G401 (cell line): ENCODE measurements around the gene ABR. TPM values are rescaled to one million over a fixed set of nuclear protein-coding genes. Genes with fewer than 3 reads are reported as not detected.

Experiments used
- DNase-seq: peaks from one replicate; pipeline ENCODE4 v3.0.0-alpha.2; 2015; ENCODE audit warnings: low spot score
- in situ Hi-C: cut with HindIII; loops from 2 replicates; pipeline ENCODE4 v1.10.0; 2016; ENCODE audit warnings: low sequenced_read_pairs, mixed read lengths
- total RNA-seq: library from RNA; depleted of rRNA; stranded (reverse); fragments of >200 nt; shearing (Covaris generic); gene quantifications from 2 replicates; pipeline ENCODE4 v1.2.3, GENCODE V29; 2014; rRNA removed

Gene ABR
- total RNA-seq, 1 experiment from 2014 or later: 128 TPM

DNA sequence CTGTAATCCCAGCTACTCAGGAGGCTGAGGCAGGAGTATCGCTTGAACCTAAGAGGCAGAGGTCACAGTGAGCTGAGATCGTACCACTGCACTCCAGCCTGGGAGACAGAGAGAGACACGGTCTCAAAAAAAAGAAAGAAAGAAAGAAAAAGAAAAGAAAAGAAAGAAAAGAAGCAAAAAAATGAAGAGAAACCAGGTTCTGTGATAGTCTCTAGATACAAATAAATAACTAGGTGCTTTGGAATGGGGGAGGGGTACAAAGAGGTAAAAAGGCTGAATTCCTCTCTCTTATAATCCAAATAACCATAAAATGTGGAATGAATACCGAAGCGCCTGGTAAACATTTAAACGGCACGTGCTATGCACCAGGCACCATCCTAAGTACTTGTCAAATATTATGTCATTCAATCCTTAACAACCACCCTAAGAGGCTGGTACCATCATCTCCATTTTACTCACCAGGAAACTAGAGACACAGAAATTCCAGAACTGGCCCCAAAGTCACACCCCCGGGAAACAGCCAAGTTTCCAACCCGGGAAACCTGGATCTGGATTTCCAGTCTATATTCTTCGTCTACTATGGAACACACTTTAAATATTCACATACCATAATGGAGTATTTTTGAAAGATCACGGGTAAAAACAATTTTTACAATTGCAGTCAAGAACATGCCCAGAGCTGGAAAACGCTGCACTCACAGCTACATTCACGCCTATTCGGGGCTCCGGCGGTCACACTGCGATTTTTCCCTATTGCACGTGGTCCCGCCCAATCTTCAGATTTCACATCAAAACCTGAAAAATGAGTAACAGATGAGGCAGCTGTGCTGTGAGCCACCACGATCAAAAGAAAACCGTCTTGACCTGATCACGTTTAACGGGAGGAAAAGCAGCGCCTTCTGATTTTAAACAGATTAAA, 210.7 kb downstream of the ABR start:
- in situ Hi-C loops: no loop called here
- no peak for DNase-seq

DNA sequence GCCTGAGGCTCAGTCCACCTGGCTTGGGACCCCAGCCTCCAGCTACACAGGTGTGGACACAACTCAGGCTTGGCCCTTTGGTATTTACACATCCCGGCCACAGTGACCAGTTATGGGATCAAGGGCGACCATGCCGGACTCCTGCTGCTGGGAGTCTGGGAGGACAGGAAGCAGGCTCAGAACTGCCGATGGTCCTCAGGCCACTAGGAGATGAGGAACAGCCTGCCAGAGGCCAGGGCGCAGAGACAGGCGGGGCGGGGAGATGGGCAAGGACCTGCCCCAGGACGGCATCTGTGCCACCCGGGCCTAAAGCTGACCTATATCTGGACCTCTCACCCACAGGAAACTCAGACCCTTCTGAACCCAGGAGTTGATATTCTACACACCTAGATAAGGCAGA, 212.7 kb downstream of the ABR start:
- in situ Hi-C loops: no loop called here
- no peak for DNase-seq

DNA sequence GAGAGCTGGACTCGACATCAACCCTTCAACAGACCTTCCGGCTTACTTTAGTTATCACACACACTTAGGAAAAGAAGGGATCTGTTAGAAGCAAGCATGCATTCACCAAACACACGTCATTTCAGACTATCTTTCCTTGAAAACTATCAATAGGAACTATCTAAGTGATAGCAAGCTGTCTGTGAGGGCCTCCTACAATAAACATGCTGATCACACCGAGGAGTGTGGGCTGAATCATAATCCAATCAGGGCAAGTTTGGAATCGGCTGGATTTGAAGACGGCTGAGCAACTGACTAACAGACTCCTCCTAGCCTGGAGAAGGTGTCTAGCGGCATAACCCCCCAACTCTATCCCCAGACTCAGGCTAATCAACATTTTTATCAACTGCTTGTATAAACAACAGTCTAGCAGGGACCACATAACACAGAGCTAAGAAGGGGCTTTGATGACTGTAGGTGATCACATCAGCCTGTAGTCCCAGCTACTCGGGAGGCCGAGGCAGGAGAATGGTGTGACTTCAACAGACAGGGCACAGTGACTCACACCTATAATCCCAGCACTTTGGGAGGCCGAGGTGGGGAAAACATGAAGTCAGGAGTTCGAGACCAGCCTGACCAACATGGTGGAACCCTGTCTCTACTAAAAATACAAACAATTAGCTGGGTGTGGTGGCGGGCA, 214.3 kb downstream of the ABR start:
- no peak for DNase-seq
- in situ Hi-C loops: no loop called here

DNA sequence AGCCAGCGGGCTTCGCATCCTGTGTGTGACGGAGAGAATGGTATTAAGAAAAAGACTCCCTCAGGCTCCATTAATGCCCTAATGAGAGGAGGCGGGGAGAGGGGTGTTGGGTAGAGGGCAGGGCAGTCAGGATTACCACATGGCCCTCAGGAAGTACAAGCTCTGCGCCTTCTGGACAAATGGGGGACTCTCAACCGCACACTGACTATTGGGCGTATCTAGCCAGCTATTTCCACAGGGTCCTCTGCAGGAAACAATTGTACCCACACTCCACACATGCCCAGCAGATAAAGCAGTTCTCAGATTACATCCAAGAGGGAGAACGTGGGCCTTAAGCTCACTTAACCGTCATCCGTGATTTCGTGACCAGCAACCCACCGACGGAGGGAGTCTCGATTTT, 214.9 kb downstream of the ABR start:
- in situ Hi-C loops: no loop called here

DNA sequence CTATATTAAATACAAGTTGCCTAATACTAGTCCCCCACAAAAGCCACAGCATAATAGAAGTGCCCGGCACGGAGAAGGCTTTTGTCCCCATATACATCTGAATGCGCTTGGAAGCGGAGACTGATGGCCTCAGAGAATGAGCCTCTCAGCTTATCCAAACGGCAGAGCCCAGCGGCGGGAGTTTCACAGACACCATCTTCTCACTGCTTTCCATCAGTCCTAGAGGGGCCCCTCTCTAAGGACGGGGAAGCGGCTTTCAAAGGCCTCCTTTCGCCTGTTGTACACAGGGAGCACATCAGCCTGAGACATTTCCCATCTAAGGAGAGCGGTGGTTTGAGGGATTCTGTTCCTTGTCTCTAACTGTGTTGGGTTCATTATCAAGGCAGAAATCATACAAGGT, 217.1 kb downstream of the ABR start:
- DNase-seq: no peak
- in situ Hi-C loops: no loop called here

More for the DNA sequence above, 214.9 kb downstream of the ABR start:
- no peak for DNase-seq

DNA sequence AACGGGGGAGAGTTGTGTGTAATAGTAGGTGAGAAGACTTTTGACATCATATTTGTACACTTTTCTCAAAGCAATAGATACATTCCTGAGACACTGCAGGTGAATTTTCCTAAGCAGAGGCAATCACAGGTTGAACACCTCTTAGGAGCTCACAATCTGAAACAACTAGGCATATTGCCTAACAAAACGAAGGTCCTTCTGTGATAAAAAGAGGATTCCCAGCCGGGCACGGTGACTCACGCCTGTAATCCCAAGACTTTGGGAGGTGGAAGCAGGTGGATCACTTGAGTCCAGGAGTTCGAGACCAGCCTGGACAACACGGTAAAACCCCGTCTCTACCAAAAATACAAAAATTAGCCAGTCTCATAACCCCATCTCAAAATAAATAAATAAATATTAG, 217.6 kb downstream of the ABR start:
- no peak for DNase-seq
- in situ Hi-C loops: no loop called here

DNA sequence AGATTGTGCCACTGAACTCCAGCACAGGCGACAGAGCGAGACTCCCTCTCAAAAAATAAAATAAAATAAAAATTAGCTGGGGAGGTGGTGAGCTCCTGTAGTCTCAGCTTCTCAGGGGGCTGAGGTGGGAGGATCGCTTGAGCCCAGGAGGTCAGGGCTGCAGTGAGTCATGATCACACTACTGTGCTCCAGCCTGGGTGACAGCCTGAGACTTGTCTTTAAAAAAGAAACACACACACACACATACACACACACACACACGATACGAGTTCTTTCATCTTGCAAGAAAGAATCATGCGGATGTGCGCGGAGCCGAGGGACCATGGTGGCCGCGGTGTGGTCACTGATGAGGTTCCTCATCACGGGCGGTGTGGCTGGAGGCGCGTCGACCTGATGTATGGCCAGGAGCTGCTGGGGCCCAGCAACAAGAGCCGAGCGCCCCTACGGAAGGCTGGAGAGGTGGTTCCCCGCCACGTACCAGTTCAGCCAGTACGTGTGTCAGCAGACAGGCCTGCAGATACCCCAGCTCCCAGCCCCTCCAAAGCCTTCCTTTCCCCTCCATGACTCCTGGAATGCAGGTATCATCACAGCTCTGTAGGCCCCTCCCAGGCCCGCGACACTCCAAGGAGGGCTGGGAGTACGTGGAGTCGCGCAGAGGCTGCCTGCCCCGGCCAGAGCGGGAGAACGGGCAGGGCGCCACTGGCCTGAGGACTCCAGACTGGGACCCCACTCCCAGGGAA, 220.9 kb downstream of the ABR start:
- no peak for DNase-seq
- in situ Hi-C loops: no loop called here

DNA sequence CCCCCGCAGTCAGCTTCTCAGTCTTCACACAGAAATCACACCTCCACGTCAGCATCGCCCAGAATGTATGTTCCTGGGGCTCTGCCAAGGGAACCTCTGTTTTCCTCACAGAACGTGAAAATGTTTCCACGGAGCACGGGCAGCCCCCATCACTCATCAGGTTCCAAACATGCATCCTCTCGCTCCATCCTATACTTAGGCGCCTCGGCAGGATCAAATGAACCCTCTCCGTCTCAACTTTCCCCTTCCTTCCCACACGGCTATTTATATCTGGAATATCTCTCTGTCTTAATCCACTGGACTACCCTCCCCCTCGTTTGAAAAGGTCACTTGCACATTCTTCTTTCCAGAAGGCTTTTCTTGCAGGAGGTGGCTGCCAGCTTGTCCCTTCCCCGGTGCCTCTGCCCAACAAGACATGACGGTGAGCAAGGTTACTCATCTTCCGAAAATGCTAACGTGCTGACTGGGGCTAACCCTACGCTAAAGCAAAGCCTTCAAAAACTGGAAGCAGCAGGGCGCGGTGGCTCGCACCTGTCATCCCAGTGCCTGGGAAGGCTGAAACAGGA, 221.8 kb downstream of the ABR start:
- in situ Hi-C loops: no loop called here
- DNase-seq: no peak

DNA sequence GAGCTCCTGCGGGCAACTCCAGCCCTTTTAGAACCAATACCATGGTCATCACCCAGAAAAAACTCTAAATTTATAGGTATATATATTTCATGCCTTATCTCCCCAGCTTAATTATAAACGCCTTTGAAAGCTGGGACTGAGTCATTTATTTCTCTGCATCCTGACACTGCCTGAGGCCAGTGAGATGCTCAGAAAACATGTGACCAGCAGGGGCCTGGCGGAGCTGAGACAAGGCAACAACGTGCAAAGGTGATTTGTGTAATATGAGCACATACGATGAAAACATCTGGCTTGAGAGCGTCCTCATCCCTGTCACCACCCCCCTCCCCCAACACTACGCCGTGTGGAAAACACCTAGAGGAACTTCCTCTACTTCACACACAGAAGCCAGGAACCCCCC, 222.9 kb downstream of the ABR start:
- DNase-seq: no peak
- in situ Hi-C loops: no loop called here

DNA sequence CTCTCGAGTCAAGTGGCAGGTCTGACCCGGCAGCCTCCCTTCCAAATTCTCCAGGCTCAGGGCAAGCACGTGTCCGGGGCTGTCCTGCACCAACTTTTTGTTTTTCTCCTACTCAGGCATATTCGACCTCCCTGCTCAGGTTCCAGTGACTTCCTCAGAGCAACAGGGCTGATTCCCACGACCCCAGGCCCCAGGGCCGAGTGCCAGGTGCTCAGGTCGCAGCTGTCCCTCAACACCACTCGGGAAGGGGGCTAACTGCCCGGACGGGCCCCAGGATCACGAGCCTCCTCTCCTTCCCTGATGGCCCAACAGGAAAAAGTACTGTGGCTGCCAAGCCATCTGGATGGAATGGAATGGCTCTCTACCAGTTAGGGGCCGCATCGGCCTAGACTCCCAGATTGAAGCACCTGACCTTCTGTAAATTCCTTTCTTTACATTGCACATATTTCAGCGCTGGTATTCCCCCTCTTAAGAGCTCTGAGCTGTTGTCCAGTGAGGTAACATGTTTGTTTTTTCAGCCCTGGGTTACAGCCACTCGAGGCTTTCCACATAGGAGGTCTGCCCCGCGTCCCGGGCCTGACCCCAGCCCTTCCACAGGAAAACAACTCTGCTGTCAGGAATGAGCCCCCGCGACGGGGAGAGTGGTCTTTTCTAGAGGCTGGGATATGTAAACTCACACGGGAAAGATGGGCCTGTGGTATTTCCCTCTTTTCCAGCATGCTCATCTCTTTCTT, 225.2 kb downstream of the ABR start:
- DNase-seq: peak; percentile 39

DNA sequence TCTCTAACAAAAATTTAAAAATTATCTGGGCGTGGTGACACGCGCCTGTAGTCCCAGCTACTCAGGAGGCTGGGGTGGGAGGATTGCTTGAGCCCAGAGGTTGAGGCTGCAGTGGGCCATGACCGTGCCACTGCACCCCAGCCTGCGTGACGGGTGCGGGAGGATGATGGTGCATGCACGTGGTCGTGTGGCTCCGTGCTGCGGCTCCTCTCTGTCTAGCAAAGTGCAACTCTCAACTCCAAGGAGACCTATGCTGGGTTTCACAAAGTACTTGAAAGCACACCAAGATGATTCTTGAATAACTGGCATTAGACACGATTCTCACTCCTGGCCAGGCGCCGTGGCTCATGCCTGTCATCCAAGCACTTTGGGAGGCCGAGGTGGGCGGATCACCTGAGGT, 226.0 kb downstream of the ABR start:
- in situ Hi-C loops: no loop called here
- no peak for DNase-seq

More for the DNA sequence above, 225.2 kb downstream of the ABR start:
- in situ Hi-C loops: no loop called here

Other genes with a start within 250 kb of the ABR start
- 133 and 147 TPM in 2 replicates for gene NXN, start 200.2 kb downstream of the ABR start, total RNA-seq
- 25.9 and 27.4 TPM in 2 replicates for gene TIMM22, start 182.9 kb downstream of the ABR start, total RNA-seq
- not detected in 2 replicates for gene BHLHA9, start 90.5 kb upstream of the ABR start, total RNA-seq
- 0.17 TPM in 1 of 2 replicates, not detected in the other for gene TRARG1, start 99.7 kb upstream of the ABR start, total RNA-seq
- 293 and 311 TPM in 2 replicates for gene YWHAE, start 220.2 kb upstream of the ABR start, total RNA-seq